Effector memory CD8-positive, alpha-beta T cell (primary cell): ENCODE results near the gene SAP30L.

Experiments
- ATAC-seq: fragments of 150-1000 bp; cut with Tn5 transposase; replicated peaks from 2 replicates; pipeline ENCODE4 v1.10.0; 2021; ENCODE audit warnings: mild to moderate bottlenecking, moderate library complexity
- DNase-seq, 3 experiments: peaks; one replicate each; pipeline ENCODE4 v3.0.0; 2021
- H3K27ac Mint-ChIP-seq, 2 donors: one replicate each; pipeline ENCODE4 v1.8.0; 2022; ENCODE audit warnings: mild to moderate bottlenecking in 2 of 2, mixed read lengths in 2 of 2, moderate library complexity in 2 of 2
- H3K27me3 Mint-ChIP-seq, 2 donors: one replicate each; pipeline ENCODE4 v1.8.0; 2022; ENCODE audit warnings: mixed read lengths in 2 of 2
- H3K36me3 Mint-ChIP-seq: one replicate; pipeline ENCODE4 v1.8.0; 2022; ENCODE audit warnings: mild to moderate bottlenecking, moderate library complexity, mixed read lengths; ENCODE audit not compliant: insufficient read depth
- H3K4me1 Mint-ChIP-seq, 2 donors: one replicate each; pipeline ENCODE4 v1.8.0; 2022; ENCODE audit warnings: low read depth in 2 of 2, mixed read lengths in 2 of 2
- H3K4me3 Mint-ChIP-seq, 2 donors: one replicate each; pipeline ENCODE4 v1.8.0; 2022; ENCODE audit warnings: mild to moderate bottlenecking in 2 of 2, mixed read lengths in 2 of 2, moderate library complexity in 2 of 2
- H3K9me3 Mint-ChIP-seq, 2 donors: one replicate each; pipeline ENCODE4 v1.8.0; 2022; ENCODE audit warnings: mixed read lengths in 2 of 2

The SAP30L gene

GRCh38 chr5:154409230-154409840 lies 36.5 kb upstream of the SAP30L start:
- no peak for DNase-seq
- H3K9me3 Mint-ChIP-seq = no peaks in the 10 kb centered on the region
- peaks cover 24% of the 10 kb centered on the region for H3K36me3 Mint-ChIP-seq
- ATAC-seq = no peak
- no peaks in the 10 kb centered on the region for H3K27me3 Mint-ChIP-seq
- no peak overlapping the region for H3K27ac Mint-ChIP-seq
- no peak overlapping the region for H3K4me3 Mint-ChIP-seq
- H3K4me1 Mint-ChIP-seq = peaks cover 8 to 11% of the 10 kb centered on the region in 2 donors

GRCh38 chr5:154410008-154410407 lies 35.8 kb upstream of the SAP30L start:
- Mint-ChIP-seq H3K27me3 (no peaks in the 10 kb centered on the region), H3K9me3 (no peaks in the 10 kb centered on the region), H3K4me1 (peaks cover 5% of the 10 kb centered on the region in 2 donors), H3K4me3 (no peak overlapping the region), H3K36me3 (peaks cover 28% of the 10 kb centered on the region), H3K27ac (no peak overlapping the region)
- DNase-seq (no peak), ATAC-seq (no peak)

GRCh38 chr5:154410786-154411185 lies 35.0 kb upstream of the SAP30L start:
- H3K27ac Mint-ChIP-seq = peak overlapping the region in 1 of 2 donors; percentile 30
- no peak overlapping the region for H3K4me3 Mint-ChIP-seq
- no peaks in the 10 kb centered on the region for H3K4me1 Mint-ChIP-seq

GRCh38 chr5:154411338-154411737 lies 34.5 kb upstream of the SAP30L start:
- no peaks in the 10 kb centered on the region for H3K4me1 Mint-ChIP-seq
- no peak for DNase-seq
- H3K9me3 Mint-ChIP-seq = no peaks in the 10 kb centered on the region
- peak overlapping the region in 1 of 2 donors; percentile 30 for H3K27ac Mint-ChIP-seq
- no peaks in the 10 kb centered on the region for H3K27me3 Mint-ChIP-seq
- H3K36me3 Mint-ChIP-seq = peaks cover 36% of the 10 kb centered on the region
- no peak for ATAC-seq
- no peak overlapping the region for H3K4me3 Mint-ChIP-seq

More at GRCh38 chr5:154410786-154411185, 35.0 kb upstream of the SAP30L start:
- Mint-ChIP-seq H3K9me3 (no peaks in the 10 kb centered on the region), H3K36me3 (peaks cover 31% of the 10 kb centered on the region), H3K27me3 (no peaks in the 10 kb centered on the region)
- DNase-seq = no peak
- no peak for ATAC-seq

- no peak for DNase-seq
- H3K9me3 Mint-ChIP-seq = no peaks in the 10 kb centered on the region
- H3K27me3 Mint-ChIP-seq = no peaks in the 10 kb centered on the region
- peak overlapping the region in 1 of 2 donors; percentile 64 for H3K27ac Mint-ChIP-seq
- H3K36me3 Mint-ChIP-seq = peaks cover 36% of the 10 kb centered on the region
- no peak for ATAC-seq
- no peaks in the 10 kb centered on the region for H3K4me1 Mint-ChIP-seq
- no peak overlapping the region for H3K4me3 Mint-ChIP-seq
These were observed 33.5 kb upstream of the SAP30L start for GRCh38 chr5:154412316-154412715.

- Mint-ChIP-seq H3K27me3 (no peaks in the 10 kb centered on the region), H3K4me3 (no peak overlapping the region), H3K4me1 (peaks cover 0 to under 1% of the 10 kb centered on the region in 2 donors), H3K36me3 (peaks cover 42% of the 10 kb centered on the region), H3K9me3 (no peaks in the 10 kb centered on the region), H3K27ac (peak overlapping the region; percentile 5 to 64)
- ATAC-seq (no peak), DNase-seq (no peak)
These were observed 32.9 kb upstream of the SAP30L start for GRCh38 chr5:154412925-154413324.

GRCh38 chr5:154415114-154415513 lies 30.7 kb upstream of the SAP30L start:
- H3K4me1 Mint-ChIP-seq = peaks cover 0 to 8% of the 10 kb centered on the region in 2 donors
- H3K36me3 Mint-ChIP-seq = peaks cover 40% of the 10 kb centered on the region
- H3K27ac Mint-ChIP-seq = peak overlapping the region in 1 of 2 donors; percentile 16
- DNase-seq = no peak
- H3K9me3 Mint-ChIP-seq = no peaks in the 10 kb centered on the region
- no peak overlapping the region for H3K4me3 Mint-ChIP-seq
- no peaks in the 10 kb centered on the region for H3K27me3 Mint-ChIP-seq
- ATAC-seq = no peak

- ATAC-seq (no peak), DNase-seq (no peak)
- Mint-ChIP-seq H3K27ac (peak overlapping the region; percentile 63 to 85), H3K4me3 (no peak overlapping the region), H3K36me3 (peaks cover 41% of the 10 kb centered on the region), H3K4me1 (peaks cover 6 to 12% of the 10 kb centered on the region in 2 donors), H3K27me3 (no peaks in the 10 kb centered on the region), H3K9me3 (no peaks in the 10 kb centered on the region)
These were observed 27.4 kb upstream of the SAP30L start for GRCh38 chr5:154418344-154418820.

GRCh38 chr5:154419236-154419635 lies 26.6 kb upstream of the SAP30L start:
- H3K36me3 Mint-ChIP-seq = peaks cover 37% of the 10 kb centered on the region
- H3K4me3 Mint-ChIP-seq = no peak overlapping the region
- H3K9me3 Mint-ChIP-seq = no peaks in the 10 kb centered on the region
- DNase-seq (no peak), ATAC-seq (no peak)
- H3K27ac Mint-ChIP-seq = peak overlapping the region in 1 of 2 donors; percentile 85
- no peaks in the 10 kb centered on the region for H3K27me3 Mint-ChIP-seq
- H3K4me1 Mint-ChIP-seq = peaks cover 6 to 19% of the 10 kb centered on the region in 2 donors

- Mint-ChIP-seq H3K4me3 (no peak overlapping the region), H3K27ac (peak overlapping the region; percentile 61 to 72), H3K9me3 (no peaks in the 10 kb centered on the region), H3K36me3 (peaks cover 24% of the 10 kb centered on the region), H3K27me3 (no peaks in the 10 kb centered on the region), H3K4me1 (peaks cover 9 to 23% of the 10 kb centered on the region in 2 donors)
- ATAC-seq = peak; percentile 51
- no peak for DNase-seq
These were observed 23.9 kb upstream of the SAP30L start for GRCh38 chr5:154421868-154422267.

GRCh38 chr5:154422298-154422697 lies 23.5 kb upstream of the SAP30L start:
- no peak overlapping the region for H3K4me3 Mint-ChIP-seq
- peaks cover 9 to 23% of the 10 kb centered on the region in 2 donors for H3K4me1 Mint-ChIP-seq
- no peaks in the 10 kb centered on the region for H3K9me3 Mint-ChIP-seq
- peaks cover 21% of the 10 kb centered on the region for H3K36me3 Mint-ChIP-seq
- no peaks in the 10 kb centered on the region for H3K27me3 Mint-ChIP-seq
- ATAC-seq = no peak
- H3K27ac Mint-ChIP-seq = peak overlapping the region in 1 of 2 donors; percentile 72
- DNase-seq = no peak

- Mint-ChIP-seq H3K4me3 (no peak overlapping the region), H3K36me3 (peaks cover 6% of the 10 kb centered on the region), H3K9me3 (no peaks in the 10 kb centered on the region), H3K27me3 (no peaks in the 10 kb centered on the region), H3K27ac (no peak overlapping the region), H3K4me1 (peaks cover 15 to 25% of the 10 kb centered on the region in 2 donors)
- ATAC-seq (no peak), DNase-seq (no peak)
These were observed 17.6 kb upstream of the SAP30L start for GRCh38 chr5:154428208-154428607.

- no peaks in the 10 kb centered on the region for H3K9me3 Mint-ChIP-seq
- H3K27ac Mint-ChIP-seq = peak overlapping the region; percentile 50 to 72
- DNase-seq (no peak), ATAC-seq (no peak)
- no peaks in the 10 kb centered on the region for H3K27me3 Mint-ChIP-seq
- peaks cover 10% of the 10 kb centered on the region for H3K36me3 Mint-ChIP-seq
- H3K4me1 Mint-ChIP-seq = peaks cover 15% of the 10 kb centered on the region in 2 donors
- H3K4me3 Mint-ChIP-seq = no peak overlapping the region
These were observed 16.5 kb upstream of the SAP30L start for GRCh38 chr5:154429341-154429740.

- Mint-ChIP-seq H3K36me3 (peaks cover 13% of the 10 kb centered on the region), H3K27ac (no peak overlapping the region), H3K27me3 (no peaks in the 10 kb centered on the region), H3K4me1 (peaks cover 12 to 13% of the 10 kb centered on the region in 2 donors), H3K4me3 (no peak overlapping the region), H3K9me3 (no peaks in the 10 kb centered on the region)
- DNase-seq (no peak), ATAC-seq (no peak)
These were observed 15.3 kb upstream of the SAP30L start for GRCh38 chr5:154430466-154430865.
